MCF 10A (cell line): Measurements from ENCODE around the gene AKAP13. TPM values are rescaled to one million over a fixed set of nuclear protein-coding genes. Genes with fewer than 3 reads are reported as not detected.
"Not testable (repeated sequence)": the region's sequence is repeated elsewhere in the genome, so short reads cannot be mapped to it uniquely, and the experiment has no call there.

Source experiments
- BruUV-seq: library from RNA; stranded (reverse); fragments of 400-500 nt; replicated peaks from 2 replicates; lab custom pipeline; 2021; lab: Mats Ljungman, UMichigan
- CTCF ChIA-PET: fragments of 300-600 bp; sonication (Branson Sonifier 250); formaldehyde crosslinking; extraction: SDS; loops from one replicate; lab custom pipeline; 2021; ENCODE audit warnings: antibody characterized with exemption, inconsistent platforms; lab: Yijun Ruan, JAX
- POLR2A ChIA-PET: fragments of 300-600, 350-650 bp; sonication (Branson Sonifier 250); formaldehyde crosslinking; extraction: SDS; loops from one replicate; lab custom pipeline; 2020; ENCODE audit warnings: antibody characterized with exemption, inconsistent platforms; lab: Yijun Ruan, JAX
- DNase-seq: peaks from one replicate; pipeline ENCODE4 v3.0.0-alpha.2; 2018; ENCODE audit not compliant: unreplicated experiment
- H3K27ac Mint-ChIP-seq: one replicate; pipeline ENCODE4 v1.8.0; 2022; ENCODE audit warnings: mild to moderate bottlenecking, low read depth, mixed read lengths; ENCODE audit not compliant: unreplicated experiment
- H3K27me3 Mint-ChIP-seq: one replicate; pipeline ENCODE4 v1.8.0; 2022; ENCODE audit warnings: mixed read lengths; ENCODE audit not compliant: insufficient read depth, unreplicated experiment
- H3K36me3 Mint-ChIP-seq: one replicate; pipeline ENCODE4 v1.8.0; 2022; ENCODE audit warnings: mild to moderate bottlenecking, moderate library complexity, mixed read lengths; ENCODE audit not compliant: insufficient read depth, unreplicated experiment
- H3K4me1 Mint-ChIP-seq: one replicate; pipeline ENCODE4 v1.8.0; 2022; ENCODE audit warnings: mixed read lengths; ENCODE audit not compliant: insufficient read depth, unreplicated experiment
- H3K4me3 Mint-ChIP-seq: one replicate; pipeline ENCODE4 v1.8.0; 2022; ENCODE audit warnings: mild to moderate bottlenecking, moderate library complexity, mixed read lengths; ENCODE audit not compliant: unreplicated experiment
- H3K9me3 Mint-ChIP-seq: one replicate; pipeline ENCODE4 v1.8.0; 2022; ENCODE audit warnings: mixed read lengths; ENCODE audit not compliant: unreplicated experiment
- CTCF ChIP-seq: fragments of 200-600 bp; IDR thresholded peaks from one replicate; pipeline ENCODE4 v1.8.0; 2022; ENCODE audit warnings: antibody characterized with exemption, mild to moderate bottlenecking; ENCODE audit not compliant: unreplicated experiment
- intact Hi-C: fragments of 100-400 bp; cut with micrococcal nuclease; formaldehyde crosslinking; loops from 2 replicates; pipeline ENCODE4 v1.14.1; 2022
- total RNA-seq: library from RNA; stranded (reverse); gene quantifications from 2 replicates; pipeline ENCODE4 v1.2.3, GENCODE V29; 2022

AKAP13 gene
- total RNA-seq, 1 experiment from 2014 or later, result 65.7 TPM

GRCh38 chr15:85439996-85440395, 59.6 kb downstream of the AKAP13 start:
- Mint-ChIP-seq H3K27ac (peak overlapping the region; percentile 71), H3K36me3 (no peaks in the 10 kb centered on the region), H3K27me3 (no peaks in the 10 kb centered on the region), H3K4me1 (peaks cover 32% of the 10 kb centered on the region), H3K4me3 (no peak overlapping the region), H3K9me3 (no peaks in the 10 kb centered on the region)
- no peak for TF ChIP-seq CTCF
- intact Hi-C loops, result no loop called here
- no peak for DNase-seq
- ChIA-PET CTCF (interaction anchor here (1.2 kb wide), 1 partner anchor 46 kb away, joined by 3 read pairs; no protein-coding TSS in a partner anchor), POLR2A (interaction anchor here (0.6 to 2.6 kb wide), 8 partner anchors 8 to 138 kb away, joined by 3 to 12 read pairs (median 3); no protein-coding TSS in a partner anchor)
- no TSS peak for BruUV-seq

GRCh38 chr15:85440451-85440850, 60.0 kb downstream of the AKAP13 start:
- CTCF ChIA-PET, result interaction anchor here (1.2 to 1.3 kb wide), 2 partner anchors 33 to 45 kb away, joined by 3 read pairs; no protein-coding TSS in a partner anchor
- no peak for DNase-seq
- no TSS peak for BruUV-seq
- Mint-ChIP-seq H3K27me3 (no peaks in the 10 kb centered on the region), H3K36me3 (no peaks in the 10 kb centered on the region), H3K4me3 (no peak overlapping the region), H3K9me3 (no peaks in the 10 kb centered on the region), H3K27ac (peak overlapping the region; percentile 71), H3K4me1 (peaks cover 32% of the 10 kb centered on the region)
- TF ChIP-seq CTCF, result no peak
- POLR2A ChIA-PET, result interaction anchor here (0.6 to 2.6 kb wide), 7 partner anchors 9 to 121 kb away, joined by 3 to 12 read pairs (median 3); no protein-coding TSS in a partner anchor
- intact Hi-C loops, result no loop called here

- CTCF ChIA-PET, result interaction anchor here (0.6 to 1.1 kb wide), 3 partner anchors 13 to 146 kb away, joined by 3 to 5 read pairs (median 4); no protein-coding TSS in a partner anchor
- not testable (repeated sequence) for H3K27me3 Mint-ChIP-seq, H3K4me3 Mint-ChIP-seq
These were observed 61.5 kb downstream of the AKAP13 start for GRCh38 chr15:85441854-85442253.

GRCh38 chr15:85443046-85443445, 62.6 kb downstream of the AKAP13 start:
- H3K27me3 Mint-ChIP-seq, result no peaks in the 10 kb centered on the region
- CTCF ChIA-PET, result interaction anchor here (0.8 to 1.6 kb wide), 5 partner anchors 11 to 110 kb away, joined by 3 to 4 read pairs (median 3); no protein-coding TSS in a partner anchor
- H3K9me3 Mint-ChIP-seq, result no peaks in the 10 kb centered on the region
- POLR2A ChIA-PET, result interaction anchor here (1.0 to 1.6 kb wide), 4 partner anchors 9 to 61 kb away, joined by 3 to 4 read pairs (median 4); no protein-coding TSS in a partner anchor
- no peak for DNase-seq
- peaks cover 8% of the 10 kb centered on the region for H3K36me3 Mint-ChIP-seq
- H3K27ac Mint-ChIP-seq, result peak overlapping the region; percentile 84
- no peak overlapping the region for H3K4me3 Mint-ChIP-seq
- TF ChIP-seq CTCF, result no peak
- no TSS peak for BruUV-seq
- H3K4me1 Mint-ChIP-seq, result peaks cover 38% of the 10 kb centered on the region
- intact Hi-C loops, result loop anchor here (2.0 kb wide), 1 partner anchor 34 kb away; no protein-coding TSS in a partner anchor

More at GRCh38 chr15:85441854-85442253, 61.5 kb downstream of the AKAP13 start:
- Mint-ChIP-seq H3K27ac (peak overlapping the region; percentile 71), H3K4me1 (peaks cover 38% of the 10 kb centered on the region)
- POLR2A ChIA-PET, result interaction anchor here (1.3 to 2.6 kb wide), 3 partner anchors 10 to 58 kb away, joined by 5 to 12 read pairs (median 9); no protein-coding TSS in a partner anchor
- DNase-seq, H3K9me3 Mint-ChIP-seq, H3K36me3 Mint-ChIP-seq, BruUV-seq: not testable (repeated sequence)
- intact Hi-C loops, result loop anchor here (2.0 kb wide), 1 partner anchor 35 kb away; no protein-coding TSS in a partner anchor
